LoVo (cell line): ENCODE data around the gene ENO2.

Experiments
- DNase-seq: peaks from one replicate; pipeline ENCODE4 v3.0.0-alpha.2; 2016; ENCODE audit warnings: low spot score

Gene ENO2

DNA sequence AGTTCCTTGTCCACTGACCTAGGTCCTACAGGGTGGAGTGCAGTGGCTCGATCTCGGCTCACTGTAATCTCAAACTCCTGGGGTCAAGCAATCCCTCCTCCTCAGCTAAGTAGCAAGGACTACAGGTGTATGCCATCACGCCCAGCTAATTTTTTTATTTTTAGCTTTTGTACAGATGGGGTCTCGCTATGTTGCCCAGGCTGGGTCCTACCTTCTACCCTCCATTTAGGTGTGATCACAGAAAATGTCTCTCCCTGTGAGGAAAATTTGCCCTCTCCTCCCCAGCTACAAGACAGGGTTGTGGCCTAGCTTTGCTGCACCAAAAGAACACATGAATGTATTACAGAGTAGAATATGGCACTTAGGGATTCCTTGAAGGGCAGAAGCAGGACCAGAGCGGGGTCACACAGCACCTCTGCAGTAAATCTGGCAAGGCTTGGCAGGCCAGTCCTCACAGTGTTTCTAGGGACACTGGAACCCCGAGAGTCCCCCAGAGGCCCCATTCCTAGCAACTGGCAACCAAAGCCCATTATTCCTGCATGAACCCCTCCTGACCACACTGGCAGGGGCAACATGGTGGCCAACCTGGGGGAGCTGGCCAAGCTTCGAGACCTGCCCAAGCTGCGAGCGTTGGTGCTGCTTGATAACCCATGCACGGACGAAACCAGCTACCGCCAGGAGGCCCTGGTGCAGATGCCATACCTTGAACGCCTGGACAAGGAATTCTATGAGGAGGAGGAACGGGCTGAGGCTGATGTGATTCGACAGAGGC lies 2.0 kb upstream of the ENO2 start:
- DNase-seq = no peak

DNA sequence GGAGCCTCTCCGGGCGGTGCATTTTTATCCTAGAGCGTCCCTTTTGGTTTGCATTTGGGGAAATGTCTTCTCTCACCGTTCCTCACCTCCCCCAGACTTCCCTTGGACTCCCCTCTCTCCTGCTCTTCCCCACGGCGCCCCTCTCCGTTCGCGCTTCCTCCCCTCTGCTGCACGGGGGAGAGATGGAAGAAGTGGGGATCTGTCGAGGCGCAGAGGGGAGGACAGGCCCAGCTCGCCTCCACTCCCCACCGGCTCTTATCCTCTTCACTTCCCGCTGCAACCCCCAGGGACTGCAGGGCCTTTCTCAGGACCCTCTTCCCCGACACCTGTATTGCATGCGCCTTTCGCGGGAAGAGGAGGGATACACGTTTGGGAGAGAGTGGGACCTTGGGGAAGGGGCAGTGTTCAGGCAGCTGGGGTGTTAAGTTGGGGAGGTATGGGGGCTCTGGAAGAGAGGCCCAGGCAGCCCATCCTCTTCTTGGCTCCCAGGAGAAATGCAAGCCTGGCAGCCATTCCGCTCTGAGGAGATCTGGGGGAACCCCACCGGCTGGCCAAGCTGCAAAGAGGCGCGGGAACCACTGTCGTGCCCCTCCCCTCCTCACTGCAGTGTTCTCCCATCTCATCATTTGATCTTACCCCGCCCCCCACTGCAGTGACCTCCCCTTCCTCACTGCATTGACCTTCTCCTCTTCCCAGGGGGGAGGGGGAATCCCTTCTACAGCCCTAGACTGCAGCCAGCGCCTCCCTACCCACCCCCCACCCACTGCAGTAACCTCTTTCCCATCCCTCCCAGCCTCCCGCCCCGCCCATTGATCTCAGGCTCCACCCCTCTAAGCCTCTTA lies 788 bp downstream of the ENO2 start:
- DNase-seq = no peak

DNA sequence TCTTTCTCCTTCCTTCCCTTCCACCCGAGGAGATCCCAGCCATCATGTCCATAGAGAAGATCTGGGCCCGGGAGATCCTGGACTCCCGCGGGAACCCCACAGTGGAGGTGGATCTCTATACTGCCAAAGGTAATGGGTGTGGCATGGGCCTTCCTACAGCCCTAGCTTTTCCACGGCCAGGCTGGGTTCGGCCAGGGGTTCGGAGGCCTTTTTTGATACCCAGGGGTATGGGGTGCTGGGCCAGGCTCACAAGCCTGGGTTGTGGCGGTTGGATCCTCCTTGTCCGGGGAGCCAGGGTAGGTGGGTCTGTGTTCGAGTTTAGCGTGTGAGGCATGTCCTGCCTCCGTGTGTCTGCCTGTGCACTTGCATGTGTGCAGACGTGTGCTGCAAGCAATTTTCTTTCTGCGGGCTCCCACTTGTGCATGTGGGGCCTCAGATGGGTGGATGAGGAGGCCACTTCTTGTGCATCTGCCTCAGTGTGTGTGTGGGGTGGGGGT lies 1.5 kb downstream of the ENO2 start:
- no peak for DNase-seq

DNA sequence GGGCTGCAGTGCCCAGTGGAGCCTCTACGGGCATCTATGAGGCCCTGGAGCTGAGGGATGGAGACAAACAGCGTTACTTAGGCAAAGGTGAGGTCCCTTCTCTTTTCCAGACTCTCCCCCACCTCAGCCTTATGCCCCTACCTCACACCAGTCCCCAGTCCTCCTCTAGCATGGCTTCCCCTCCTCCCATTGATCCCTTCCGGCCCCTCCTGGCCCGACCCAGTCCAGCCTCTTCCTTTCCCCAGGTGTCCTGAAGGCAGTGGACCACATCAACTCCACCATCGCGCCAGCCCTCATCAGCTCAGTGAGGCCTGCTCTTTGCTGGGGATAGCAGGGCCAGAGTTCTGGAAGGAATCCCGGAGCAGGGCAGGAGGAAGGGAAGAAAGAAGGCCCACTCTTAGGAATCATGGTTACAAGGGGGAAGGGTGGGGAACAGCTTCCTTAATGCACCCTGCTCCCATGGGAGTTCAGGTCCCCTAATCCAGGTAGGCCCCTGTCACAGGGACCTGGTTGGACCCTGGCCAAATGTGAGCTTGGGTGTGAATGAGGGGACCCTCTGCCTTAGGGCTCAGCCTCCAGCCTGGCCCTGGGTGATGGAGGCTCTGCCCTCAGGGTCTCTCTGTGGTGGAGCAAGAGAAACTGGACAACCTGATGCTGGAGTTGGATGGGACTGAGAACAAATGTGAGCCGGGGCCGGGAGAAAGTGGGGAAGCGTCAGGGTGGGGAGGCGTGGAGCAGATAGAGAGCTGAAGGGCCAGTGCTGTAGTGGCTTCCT lies 2.2 kb downstream of the ENO2 start:
- no peak for DNase-seq

DNA sequence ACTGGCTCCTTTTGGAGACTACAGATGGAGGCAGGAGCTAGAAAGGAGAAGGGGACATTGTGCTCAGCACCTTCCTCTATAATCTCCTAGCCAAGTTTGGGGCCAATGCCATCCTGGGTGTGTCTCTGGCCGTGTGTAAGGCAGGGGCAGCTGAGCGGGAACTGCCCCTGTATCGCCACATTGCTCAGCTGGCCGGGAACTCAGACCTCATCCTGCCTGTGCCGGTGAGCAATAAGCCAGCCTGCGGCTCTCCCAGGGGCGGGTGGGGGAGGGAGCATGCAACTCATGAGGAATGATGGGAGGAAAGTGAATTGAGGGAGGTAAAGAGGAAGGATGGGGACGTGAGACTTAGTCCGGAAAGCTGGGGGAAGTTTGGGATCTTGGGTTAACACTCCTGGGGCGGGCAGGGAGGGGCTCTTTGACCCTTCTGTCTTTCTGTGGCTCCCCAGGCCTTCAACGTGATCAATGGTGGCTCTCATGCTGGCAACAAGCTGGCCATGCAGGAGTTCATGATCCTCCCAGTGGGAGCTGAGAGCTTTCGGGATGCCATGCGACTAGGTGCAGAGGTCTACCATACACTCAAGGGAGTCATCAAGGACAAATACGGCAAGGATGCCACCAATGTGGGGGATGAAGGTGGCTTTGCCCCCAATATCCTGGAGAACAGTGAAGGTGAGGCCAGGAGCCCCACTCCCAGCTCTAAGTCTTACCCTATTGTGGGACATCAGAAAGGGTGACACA lies 3.3 kb downstream of the ENO2 start:
- no peak for DNase-seq

DNA sequence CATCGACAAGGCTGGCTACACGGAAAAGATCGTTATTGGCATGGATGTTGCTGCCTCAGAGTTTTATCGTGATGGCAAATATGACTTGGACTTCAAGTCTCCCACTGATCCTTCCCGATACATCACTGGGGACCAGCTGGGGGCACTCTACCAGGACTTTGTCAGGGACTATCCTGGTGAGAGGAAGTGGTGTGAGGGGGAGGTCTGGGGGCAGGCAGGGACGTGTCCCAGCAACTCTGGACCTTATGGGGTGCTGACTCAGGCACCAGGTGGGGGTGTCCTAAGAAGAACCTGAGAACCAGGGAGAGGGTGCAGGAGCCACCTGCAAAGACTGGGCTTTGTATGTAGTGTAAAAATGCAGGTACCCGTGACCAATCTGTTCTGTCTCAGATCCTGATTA lies 5.2 kb downstream of the ENO2 start:
- DNase-seq = no peak

DNA sequence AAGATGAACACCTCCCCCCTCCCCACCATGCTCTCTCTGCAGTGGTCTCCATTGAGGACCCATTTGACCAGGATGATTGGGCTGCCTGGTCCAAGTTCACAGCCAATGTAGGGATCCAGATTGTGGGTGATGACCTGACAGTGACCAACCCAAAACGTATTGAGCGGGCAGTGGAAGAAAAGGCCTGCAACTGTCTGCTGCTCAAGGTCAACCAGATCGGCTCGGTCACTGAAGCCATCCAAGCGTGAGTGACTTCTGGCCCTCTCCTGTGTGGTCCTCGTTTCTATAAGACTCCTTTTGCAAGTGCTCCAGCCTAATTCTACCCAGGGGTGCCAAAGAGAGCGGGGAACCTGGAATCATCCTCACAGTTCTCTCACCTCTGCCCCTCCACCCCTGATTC lies 7.2 kb downstream of the ENO2 start:
- no peak for DNase-seq

DNA sequence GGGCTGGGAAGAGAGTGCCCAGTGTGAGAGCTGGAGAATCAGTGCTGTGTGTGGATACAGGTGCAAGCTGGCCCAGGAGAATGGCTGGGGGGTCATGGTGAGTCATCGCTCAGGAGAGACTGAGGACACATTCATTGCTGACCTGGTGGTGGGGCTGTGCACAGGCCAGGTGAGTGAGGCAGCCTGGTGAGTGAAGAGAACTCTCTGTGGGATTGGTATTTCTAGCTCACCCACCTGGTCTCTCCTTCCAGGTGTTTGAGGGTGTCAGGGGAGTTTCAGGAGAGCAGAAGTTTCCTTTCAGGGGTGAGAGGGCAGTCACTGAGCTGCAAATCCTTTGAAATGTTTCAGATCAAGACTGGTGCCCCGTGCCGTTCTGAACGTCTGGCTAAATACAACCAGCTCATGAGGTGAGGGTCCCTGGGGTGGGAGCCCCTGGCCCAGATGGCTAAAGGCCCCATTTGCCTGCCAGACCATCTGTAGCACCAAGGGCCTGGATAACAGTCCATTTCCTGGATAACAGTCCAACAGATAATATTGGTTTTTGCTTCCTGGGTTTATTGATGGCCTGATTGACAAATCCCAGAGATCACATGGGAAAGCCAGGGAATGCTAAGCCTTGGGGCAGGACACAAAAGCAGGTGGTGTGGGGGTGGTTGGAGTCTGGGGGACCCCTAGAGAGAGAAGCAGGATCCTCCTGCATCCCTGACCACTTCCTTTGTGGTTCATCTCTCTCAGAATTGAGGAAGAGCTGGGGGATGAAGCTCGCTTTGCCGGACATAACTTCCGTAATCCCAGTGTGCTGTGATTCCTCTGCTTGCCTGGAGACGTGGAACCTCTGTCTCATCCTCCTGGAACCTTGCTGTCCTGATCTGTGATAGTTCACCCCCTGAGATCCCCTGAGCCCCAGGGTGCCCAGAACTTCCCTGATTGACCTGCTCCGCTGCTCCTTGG lies 7.9 kb downstream of the ENO2 start:
- no peak for DNase-seq

DNA sequence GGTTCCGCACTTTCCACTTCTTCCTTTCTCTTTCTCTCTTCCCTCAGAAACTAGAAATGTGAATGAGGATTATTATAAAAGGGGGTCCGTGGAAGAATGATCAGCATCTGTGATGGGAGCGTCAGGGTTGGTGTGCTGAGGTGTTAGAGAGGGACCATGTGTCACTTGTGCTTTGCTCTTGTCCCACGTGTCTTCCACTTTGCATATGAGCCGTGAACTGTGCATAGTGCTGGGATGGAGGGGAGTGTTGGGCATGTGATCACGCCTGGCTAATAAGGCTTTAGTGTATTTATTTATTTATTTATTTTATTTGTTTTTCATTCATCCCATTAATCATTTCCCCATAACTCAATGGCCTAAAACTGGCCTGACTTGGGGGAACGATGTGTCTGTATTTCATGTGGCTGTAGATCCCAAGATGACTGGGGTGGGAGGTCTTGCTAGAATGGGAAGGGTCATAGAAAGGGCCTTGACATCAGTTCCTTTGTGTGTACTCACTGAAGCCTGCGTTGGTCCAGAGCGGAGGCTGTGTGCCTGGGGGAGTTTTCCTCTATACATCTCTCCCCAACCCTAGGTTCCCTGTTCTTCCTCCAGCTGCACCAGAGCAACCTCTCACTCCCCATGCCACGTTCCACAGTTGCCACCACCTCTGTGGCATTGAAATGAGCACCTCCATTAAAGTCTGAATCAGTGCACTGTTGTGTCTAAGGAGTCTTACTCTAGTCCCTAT lies 8.8 kb downstream of the ENO2 start:
- no peak for DNase-seq

DNA sequence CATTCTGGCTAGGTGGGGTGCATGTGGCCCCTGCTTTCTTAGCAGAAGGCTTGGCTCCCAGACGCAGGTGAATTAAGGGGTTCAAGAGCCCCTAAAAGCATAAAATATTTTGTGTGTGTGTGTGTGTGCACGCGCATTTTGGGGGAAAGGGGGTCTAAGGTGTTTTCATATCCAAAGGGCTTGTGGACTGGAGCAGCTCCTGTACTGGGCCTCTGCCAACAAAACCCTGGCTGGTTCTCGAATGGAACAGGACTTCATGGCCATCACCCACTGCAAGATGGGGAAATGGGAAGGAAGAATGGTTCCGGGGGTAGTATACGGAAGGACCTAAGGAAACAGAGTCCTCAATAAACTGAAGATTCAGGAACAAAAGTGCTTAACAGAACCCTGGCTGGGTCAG lies 9.5 kb downstream of the ENO2 start:
- DNase-seq = no peak

DNA sequence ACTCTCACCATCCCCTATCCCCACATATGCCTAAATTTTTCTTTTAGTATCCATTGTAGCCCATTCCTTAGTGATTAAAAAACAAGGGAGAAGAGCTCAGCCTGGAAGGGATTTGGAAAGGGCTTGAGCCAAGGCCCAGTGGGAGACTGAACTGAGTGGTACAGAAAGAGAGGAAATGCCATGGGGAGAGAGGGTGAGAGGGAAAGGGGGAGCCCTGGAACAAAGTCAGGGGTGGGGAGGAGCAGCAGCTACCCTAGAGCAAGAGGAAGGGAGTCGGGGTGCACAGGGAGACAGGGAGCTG lies 10.8 kb downstream of the ENO2 start:
- DNase-seq = no peak

DNA sequence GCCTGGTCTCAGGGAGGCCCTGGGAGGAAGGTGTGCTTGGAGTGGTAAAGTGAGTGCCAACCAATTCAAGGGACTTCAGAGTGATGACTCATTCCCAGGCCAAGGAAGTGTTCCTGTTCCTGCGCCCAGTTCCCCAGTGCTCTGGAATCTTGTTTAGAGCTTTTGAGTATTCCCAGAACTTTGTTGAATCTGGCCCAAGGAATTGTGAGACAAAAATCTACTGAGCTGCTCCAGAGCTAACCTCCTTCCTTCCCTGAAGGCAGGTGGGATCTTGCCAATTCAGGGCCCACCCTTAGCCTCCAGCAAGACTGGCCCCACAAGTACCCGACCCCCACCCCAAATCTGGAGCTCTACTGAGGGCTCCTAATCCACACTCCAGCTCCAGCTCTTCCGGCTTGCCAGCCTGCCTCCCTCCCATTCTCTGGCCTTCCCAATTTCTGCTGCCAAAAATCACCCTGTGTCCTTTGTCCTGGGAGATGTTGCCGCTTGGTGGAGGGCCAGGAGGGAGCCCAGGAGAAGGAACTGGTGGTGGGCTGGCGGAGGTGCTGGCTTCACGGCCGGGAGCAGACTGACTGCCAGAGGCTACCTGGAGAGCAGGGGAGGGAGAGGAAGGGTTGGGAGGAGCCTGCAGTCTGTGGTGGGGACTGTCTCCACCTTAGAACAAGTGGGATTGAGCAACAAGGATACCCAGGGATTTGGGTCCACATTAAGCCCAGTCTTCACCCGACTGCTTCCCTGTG lies 11.3 kb downstream of the ENO2 start:
- DNase-seq = peak; percentile 94

DNA sequence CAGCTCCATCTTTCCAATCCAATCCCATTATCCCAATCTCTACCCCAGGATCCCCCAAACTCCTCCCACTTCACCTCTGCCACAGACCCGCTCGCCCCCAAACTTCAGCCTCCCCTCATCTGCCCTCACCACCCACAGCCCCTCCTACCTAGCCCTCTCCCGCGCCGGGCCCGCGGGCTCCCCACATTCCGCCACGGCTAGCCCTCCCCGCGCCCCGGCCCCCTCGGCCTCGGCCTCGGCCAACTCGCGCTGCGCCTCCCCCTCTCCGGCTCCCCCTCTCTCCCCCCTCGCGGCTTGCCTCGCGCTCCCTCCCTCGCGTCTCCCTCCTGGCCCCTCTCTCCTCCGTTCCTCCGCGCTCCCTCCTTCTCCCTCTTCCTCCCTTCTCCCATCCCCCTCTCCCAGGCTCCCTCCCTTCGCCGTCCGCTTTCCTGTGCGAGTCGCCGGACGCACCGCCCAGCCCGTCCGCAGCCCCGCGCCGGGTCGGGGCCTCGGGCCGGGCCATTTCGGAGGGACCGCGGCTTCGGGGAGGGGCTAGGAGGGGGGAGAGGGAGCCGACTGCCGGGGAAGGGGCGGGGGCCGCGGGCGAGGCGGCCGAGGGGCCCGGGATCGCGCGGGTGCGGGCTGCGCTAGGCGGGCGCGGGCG lies 13.1 kb downstream of the ENO2 start, which contains the start of gene ATN1:
TSS of gene ATN1 (plus strand) at position 581 of the 643 bp plus-strand sequence. CDS start 6,043 bp downstream, outside the sequence.
- peak; percentile 43 for DNase-seq

DNA sequence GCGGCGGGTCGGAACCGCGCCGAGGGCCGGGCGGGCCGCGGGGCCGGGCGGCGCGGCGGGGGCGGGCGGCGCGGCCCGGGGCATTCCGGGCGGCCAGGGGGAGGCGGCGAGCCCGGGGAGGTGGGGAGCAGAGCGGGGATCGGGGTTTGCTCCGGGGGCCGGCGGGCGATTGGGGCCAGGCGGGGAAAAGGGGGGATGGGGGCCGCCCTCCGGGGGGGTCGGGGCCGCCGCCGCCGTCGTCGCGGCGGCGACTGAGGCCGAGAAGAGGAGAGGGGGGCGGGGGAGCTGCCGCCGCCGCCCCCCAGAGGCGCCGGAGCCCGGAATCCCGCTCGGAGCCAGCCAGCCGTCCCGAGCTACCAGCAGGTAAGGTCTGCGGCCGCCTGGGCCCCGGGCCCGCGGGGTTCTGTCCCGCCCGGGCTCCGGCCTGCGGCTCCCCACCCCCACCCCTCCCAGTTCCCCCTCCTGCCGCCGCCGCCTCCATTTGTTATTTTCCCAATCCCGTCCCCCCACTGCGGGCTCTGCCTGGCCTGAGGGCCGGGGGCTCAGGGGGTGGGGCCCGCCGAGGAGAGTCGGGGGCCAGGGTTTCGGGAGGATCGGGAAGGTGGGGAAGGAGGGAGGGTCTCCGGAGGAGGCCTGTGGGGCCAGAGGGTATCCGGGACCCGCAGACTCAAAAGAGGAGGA lies 13.8 kb downstream of the ENO2 start:
- no peak for DNase-seq

DNA sequence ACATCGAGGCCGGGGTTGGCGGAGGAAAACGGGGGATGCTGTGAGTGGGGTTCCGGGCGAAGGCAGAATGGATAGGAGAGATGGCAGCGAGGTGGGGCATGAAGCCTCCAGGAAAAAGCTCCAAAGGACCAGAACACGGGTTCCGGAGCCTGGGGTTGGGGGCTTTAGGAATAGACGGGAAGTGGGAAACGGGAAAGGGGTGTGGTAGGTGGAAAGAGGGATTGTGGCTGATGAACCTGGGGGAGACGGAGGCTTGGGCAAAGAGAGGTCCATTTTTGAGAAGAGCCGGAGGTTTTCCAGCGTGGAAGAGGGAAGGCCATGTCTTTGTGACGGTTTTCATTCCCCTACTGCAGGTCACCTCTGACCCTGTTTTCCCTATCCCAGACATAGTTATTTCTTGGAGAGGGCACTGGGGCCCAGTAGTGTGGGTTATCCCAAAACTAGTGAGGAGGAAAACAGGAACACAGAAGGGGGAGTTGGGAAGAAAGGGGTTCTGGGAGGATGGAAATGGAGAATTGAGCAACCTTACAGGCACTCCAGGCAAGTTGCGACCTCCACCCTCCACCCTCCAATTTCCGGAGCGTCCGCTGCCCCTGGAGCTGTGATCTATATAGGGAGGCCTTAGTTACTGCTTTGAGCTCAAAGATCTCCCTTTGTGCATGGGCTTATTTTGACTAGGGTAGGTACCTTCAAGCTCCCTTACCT lies 14.5 kb downstream of the ENO2 start:
- DNase-seq = no peak

DNA sequence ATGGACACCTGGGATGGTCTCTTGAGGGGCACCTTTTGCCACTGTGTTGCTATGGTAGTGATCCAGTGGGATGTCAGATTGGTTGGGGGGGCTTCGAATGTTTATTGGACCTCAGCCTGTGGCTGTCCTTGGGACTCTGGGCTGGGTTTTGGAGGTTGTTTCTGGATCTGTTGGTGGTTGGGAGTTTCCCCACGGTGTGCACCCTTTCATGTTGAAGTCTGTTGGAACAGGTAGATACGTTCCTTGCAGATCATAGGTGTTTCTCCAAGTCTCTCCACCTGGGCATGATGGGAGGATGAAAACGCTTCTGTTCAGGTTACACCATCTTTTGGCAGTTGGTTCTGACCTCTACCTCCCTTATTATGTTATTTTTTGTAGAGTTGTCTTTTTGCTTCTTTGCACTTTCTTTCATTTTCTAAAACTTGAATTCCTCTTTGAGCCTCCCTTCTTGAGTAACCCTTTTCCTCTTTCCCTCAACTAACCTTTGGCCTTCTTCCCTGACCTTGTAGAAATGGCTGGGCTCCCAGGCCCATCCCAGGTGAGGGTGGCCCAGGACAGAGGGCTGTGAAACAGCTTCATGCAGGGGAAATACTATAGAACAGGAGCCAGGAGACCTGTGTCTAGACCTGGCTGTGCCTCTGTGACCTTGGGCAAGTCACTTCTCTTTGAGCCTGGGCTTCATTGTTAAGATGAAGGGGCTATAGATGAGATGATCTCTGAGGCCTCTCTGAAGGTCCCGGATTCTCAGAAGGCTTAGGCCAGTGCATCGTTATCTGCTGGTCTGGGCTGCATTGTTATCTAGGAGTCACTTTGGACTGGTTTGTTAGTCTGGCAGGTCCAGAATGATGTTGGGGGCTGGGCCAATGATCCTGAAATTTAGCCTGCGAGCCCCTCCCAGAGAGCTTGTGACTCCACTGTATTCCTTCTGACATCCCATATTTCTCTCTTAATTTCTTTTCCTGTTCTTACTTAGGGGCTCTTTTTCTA lies 15.4 kb downstream of the ENO2 start:
- DNase-seq = no peak
